Stimulated activated CD4-positive, alpha-beta T cell treated with anti-CD3 and anti-CD28 coated beads, TNF-alpha, amount 100 ng/mL, for 1 hour (primary cell): Measurements from ENCODE around the gene SCOC.
A peak's percentile ranks its signal among the peaks of the same experiment; 100 is the strongest.

ENCODE experiments used
- DNase-seq, 3 donors: peaks; one replicate each; pipeline ENCODE4 v3.0.0-alpha.2; 2020; ENCODE audit warnings: low read depth in 3 of 3, low spot score in 1 of 3

SCOC gene

GRCh38 chr4:140373328-140374129 is at the start of gene SCOC:
Gene SCOC (plus strand): TSS chr4:140373646. CDS start chr4:140379171, 5,525 bp downstream.
- DNase-seq: peak; percentile 87 to 92 (median 91)

GRCh38 chr4:140326395-140326993 is 47.0 kb upstream of the SCOC start:
- DNase-seq: no peak

DNA sequence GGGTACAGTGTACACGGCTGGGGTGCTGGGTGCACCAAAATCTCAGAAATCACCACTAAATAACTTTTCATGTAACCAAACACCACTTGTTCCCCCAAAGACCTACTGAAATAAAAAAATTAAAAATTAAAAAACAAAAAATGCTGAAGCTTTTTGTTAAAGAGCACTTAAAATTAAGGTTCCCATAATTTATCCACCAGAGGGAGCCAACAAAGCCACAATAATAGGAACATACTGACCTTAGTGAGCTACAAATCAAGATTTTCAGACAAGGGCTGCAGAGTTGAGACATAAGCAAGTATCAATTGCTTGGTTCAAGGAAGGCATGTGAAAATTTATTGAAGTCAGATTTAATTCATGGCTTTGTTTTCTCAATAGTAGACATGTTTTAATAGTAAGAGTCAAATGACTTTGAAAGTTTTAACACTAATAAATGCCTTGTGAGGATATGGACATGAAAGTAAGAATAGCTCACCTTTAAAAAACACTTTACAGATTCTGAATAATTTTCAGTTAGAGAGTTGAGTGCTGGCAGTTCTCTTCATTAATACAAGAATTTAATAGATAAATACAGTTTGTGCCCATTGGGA is 43.0 kb upstream of the SCOC start:
- no peak for DNase-seq

DNA sequence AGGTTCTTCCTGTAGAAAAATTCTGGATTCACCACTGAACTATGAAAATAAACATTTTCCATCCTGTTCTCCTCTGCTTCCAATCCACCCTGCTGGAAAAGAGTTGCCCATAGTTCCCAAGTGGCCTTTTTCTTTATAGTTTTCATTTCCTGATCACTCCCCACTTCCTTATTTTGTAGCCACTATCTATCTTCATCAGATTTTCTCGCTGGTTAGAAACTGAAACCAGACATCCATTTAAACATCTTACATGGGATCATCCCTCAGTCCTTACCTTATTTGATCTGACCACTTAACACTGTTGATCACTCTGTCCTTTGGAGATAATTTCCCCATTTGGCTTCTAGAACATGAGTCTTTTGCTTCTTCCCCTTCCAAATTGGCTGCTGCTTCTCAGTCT is 42.2 kb upstream of the SCOC start:
- no peak for DNase-seq

- DNase-seq: no peak
These were observed 41.6 kb upstream of the SCOC start for GRCh38 chr4:140331876-140332275.

- DNase-seq: no peak
These were observed 40.7 kb upstream of the SCOC start for GRCh38 chr4:140332734-140333133.

DNA sequence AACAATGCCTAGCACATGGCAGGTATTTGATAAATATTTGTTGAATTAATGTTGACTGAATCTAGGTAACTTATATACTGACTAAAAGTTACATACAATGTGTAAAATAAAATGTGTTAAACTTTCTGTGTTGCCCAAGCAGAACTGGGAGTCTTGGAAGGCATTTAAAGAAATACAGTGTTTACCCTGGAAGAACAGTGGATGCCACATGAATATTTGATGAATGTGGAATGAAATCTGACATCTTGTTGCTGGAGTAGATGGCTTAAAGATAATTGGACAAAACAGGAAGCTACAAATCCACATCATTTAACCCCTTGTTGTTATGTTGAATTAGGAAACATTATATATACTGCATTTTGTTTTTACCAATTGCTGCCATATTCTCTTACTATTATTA is 39.9 kb upstream of the SCOC start:
- DNase-seq: no peak

GRCh38 chr4:140335076-140335475 is 38.4 kb upstream of the SCOC start:
- no peak for DNase-seq

DNA sequence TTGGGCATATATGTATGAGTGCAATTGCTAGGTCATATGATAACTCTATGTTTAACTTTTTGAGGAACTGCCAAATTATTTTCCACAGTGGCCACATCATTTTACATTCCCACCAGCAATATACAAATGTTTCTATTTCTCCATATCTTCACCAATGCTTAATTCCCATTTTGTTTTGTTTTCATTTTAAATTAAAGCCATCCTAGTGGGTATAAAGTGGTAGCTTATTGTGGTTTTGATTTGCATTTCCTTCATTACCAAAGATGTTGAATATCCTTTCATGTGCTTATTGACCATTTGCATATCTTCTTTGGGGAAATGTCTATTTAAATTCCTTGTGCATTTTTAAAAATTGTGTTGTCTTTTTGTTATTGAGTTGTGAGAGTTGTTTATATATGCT is 36.7 kb upstream of the SCOC start:
- DNase-seq: no peak

- no peak for DNase-seq
These were observed 30.8 kb upstream of the SCOC start for GRCh38 chr4:140342620-140343019.

DNA sequence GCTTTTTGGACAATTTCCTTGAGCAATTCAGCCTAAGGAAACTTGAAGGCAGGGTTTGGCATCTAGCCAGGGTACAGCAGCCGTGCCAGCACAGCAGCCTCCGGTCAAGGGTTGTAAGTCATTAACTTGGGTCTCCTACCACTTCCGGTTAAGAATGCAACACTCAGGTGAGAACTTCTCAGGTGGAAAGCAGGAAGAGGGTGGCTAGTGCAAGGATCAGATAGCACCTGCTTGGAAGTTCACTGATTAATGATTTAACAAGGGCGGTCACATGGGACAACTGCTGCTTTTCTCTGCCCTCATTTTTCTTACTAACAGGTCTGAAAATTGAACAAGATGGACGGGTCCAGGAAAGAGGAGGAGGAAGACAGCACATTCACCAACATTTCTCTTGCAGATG is 30.1 kb upstream of the SCOC start:
- DNase-seq: no peak

GRCh38 chr4:140344101-140344500 is 29.3 kb upstream of the SCOC start:
- DNase-seq: no peak

DNA sequence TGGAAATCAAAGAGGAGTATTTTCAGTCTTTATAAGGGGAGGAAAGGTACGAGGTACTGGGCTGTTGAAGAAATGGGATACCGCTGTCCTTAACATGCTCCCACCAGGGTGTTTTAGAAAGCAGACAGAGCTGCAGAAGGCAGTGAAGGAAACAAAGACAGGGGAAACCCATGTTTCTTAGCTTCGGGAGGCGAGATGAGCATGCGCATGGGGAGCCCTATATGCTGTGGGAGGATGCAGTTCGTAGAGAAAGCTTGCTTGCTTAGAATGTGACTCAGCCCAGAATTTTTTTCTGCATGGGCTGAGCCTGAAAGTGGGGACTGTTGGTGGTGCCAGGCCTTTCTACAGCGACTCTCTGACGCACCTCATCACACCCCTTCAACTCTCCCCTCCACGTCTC is 28.8 kb upstream of the SCOC start:
- DNase-seq: no peak

GRCh38 chr4:140346136-140346535 is 27.3 kb upstream of the SCOC start:
- no peak for DNase-seq

- no peak for DNase-seq
These were observed 23.6 kb upstream of the SCOC start for GRCh38 chr4:140349816-140350215.

DNA sequence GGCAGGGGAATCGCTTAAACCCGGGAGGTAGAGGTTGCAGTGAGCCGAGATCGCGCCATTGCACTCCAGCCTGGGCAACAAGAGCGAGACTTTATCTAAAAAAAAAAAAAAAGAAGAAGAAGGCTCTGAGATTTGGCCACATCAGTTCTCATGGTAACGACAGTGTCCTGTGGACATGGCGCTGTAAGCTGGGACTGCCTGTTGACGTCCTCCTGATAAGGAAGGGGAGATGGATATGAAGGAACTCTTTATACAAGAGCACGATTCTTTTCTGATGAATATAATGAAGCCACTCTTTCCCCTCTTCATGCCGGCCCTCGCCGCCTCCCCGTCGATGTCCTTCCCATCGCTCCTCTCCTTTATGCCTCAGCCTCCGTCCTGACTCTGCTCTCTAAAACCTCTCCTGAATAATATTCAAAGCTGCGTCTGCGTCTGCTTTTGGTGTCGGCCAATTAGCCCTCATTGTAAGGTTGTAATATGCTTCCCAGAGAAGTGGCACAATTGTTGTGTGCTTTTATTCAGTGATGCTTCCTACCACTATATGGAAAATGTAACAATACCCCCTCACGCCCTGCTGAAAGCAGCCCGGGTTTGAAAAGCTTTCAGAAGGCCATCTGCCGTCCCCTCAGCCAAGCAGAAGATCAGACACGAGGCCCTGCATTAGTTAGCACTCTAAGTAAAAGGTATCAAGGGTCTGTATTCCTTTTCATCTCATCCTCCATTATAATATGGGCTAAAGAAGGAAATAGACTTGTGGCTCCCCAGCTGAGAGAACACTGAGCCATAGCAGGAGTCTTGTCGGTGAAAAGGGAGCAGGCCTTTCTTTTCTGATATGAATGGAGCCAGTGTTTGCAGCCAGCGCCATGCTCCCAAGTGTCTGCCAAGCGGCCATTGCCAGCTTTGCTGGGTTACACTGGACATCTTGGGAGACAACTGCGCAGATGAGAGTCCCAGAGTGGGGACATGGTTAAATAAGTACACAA is 22.1 kb upstream of the SCOC start:
- DNase-seq: no peak

- DNase-seq: no peak
These were observed 19.7 kb upstream of the SCOC start for GRCh38 chr4:140353786-140354185.

- no peak for DNase-seq
These were observed 18.2 kb upstream of the SCOC start for GRCh38 chr4:140355288-140355687.

DNA sequence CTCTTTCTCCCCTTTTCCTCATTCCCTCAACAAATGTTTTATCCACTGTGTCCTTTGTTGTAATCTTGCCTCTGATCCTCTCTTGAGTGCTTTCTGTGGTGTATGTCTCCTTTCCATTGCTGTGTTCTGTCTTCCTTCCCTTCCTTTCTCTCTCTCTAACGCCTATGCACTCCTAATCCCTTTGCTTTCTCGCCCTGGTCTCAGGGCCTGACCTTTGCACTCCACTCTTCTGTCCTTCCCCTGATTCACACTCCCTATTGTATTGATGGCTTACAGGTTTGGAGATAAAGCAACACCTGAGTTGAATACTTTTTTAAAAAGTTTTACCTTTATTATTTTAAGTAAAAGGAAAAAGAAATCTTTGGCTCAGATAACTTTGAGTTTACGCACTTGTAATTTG is 15.6 kb upstream of the SCOC start:
- no peak for DNase-seq

- no peak for DNase-seq
These were observed 15.2 kb upstream of the SCOC start for GRCh38 chr4:140358281-140358680.
